ENCODE measurements around the gene HPS4. TPM values are rescaled to one million over a fixed set of nuclear protein-coding genes. Genes with fewer than 3 reads are reported as not detected.

The HPS4 gene
- total RNA-seq (2022; extraction: Qiagen RNA extraction; ENCODE audit: low read depth): 14.8 to 18.1 TPM (median 16.8 TPM) in 5 replicates

GRCh38 chr22:26483439-26484359 lies at the start of gene HPS4, which contains the start of gene SRRD:
Gene HPS4, minus strand, starts transcription at chr22:26483783. Its CDS starts 2,021 bp downstream, at chr22:26481762.
Gene SRRD, plus strand, starts transcription at chr22:26483877. Its CDS starts 14 bp downstream, at chr22:26483891.

GRCh38 chr22:26512149-26512793 lies 28.7 kb upstream of the HPS4 start, which contains the start of gene TFIP11:
Gene TFIP11, minus strand, starts transcription at chr22:26512473. Its CDS starts 2,201 bp downstream, at chr22:26510272.

GRCh38 chr22:26428515-26429457 lies 54.8 kb downstream of the HPS4 start, which contains the start of gene ASPHD2:
Gene ASPHD2, plus strand, starts transcription at chr22:26429260. Its CDS starts 4,356 bp downstream, at chr22:26433616.

Other genes with a start within 250 kb of the HPS4 start
- gene ASPHD2, start 54.5 kb downstream of the HPS4 start, total RNA-seq (2022; extraction: Qiagen RNA extraction; ENCODE audit: low read depth): 0.84 to 1.5 TPM (median 1.2 TPM) in 5 replicates
- gene SRRD, start 94 bp upstream of the HPS4 start, total RNA-seq (2022; extraction: Qiagen RNA extraction; ENCODE audit: low read depth): 16.7 to 27.4 TPM (median 24.1 TPM) in 5 replicates
- 21.9 to 27.7 TPM (median 24.3 TPM) in 5 replicates for gene TFIP11, start 28.7 kb upstream of the HPS4 start, total RNA-seq (2022; extraction: Qiagen RNA extraction; ENCODE audit: low read depth)
- gene TPST2, start 106.3 kb upstream of the HPS4 start, total RNA-seq (2022; extraction: Qiagen RNA extraction; ENCODE audit: low read depth): 8.4 to 14.5 TPM (median 11.0 TPM) in 5 replicates
- gene CRYBB1, start 134.2 kb upstream of the HPS4 start, total RNA-seq (2022; extraction: Qiagen RNA extraction; ENCODE audit: low read depth): not detected in 5 replicates
- not detected in 5 replicates for gene CRYBA4, start 138.2 kb upstream of the HPS4 start, total RNA-seq (2022; extraction: Qiagen RNA extraction; ENCODE audit: low read depth)
- 0.29 to 0.56 TPM (median 0.39 TPM) in 5 replicates for gene MIAT, start 173.8 kb upstream of the HPS4 start, total RNA-seq (2022; extraction: Qiagen RNA extraction; ENCODE audit: low read depth)

All from A549 treated with DMSO at 1 μM for 4 hours (cell line).